A549 (cell line): ENCODE results near the gene GRK5. TPM values are rescaled to one million over a fixed set of nuclear protein-coding genes. Genes with fewer than 3 reads are reported as not detected.

ENCODE experiments used
- ATAC-seq, 2 experiments: fragments of 200-7000 bp in 1 of 2; fragments of >200 bp in 1 of 2; cut with Nextera tagmentation in 1 of 2; cut with Tn5 transposase in 1 of 2; 3 replicates each; pipeline versions ENCODE4 v1.8.0 to v1.9.1; 2018 to 2020; ENCODE audit warnings: mild to moderate bottlenecking in 1 of 2, moderate library complexity in 1 of 2
- CTCF ChIA-PET: fragments of 300-600 bp; sonication (Branson Sonifier 250); formaldehyde crosslinking; extraction: SDS; loops from one replicate; lab custom pipeline; 2021; ENCODE audit warnings: antibody characterized with exemption, inconsistent platforms; lab: Yijun Ruan, JAX
- POLR2A ChIA-PET: fragments of 350-600 bp; formaldehyde crosslinking; extraction: SDS; loops from one replicate; lab custom pipeline; 2021; ENCODE audit warnings: antibody characterized with exemption, inconsistent platforms; lab: Yijun Ruan, JAX
- DNase-seq, 2 experiments: peaks; one replicate each; pipeline versions ENCODE4 v3.0.0 to v3.0.0-alpha.2; 2011 to 2016; ENCODE audit warnings: low read depth in 1 of 2, low spot score in 1 of 2
- FAIRE-seq: peaks from 2 replicates; lab custom pipeline; 2011; peaks lifted over from hg19 to GRCh38; lab: Jason Lieb, UNC
- H3K27ac ChIP-seq, 2 experiments: fragments of >200 bp; sonication (Bioruptor Twin); formaldehyde crosslinking; 3 replicates each; pipeline ENCODE4 v1.5.1; 2016 to 2017
- H3K4me1 ChIP-seq: fragments of >200 bp; sonication (Bioruptor Twin); formaldehyde crosslinking; 3 replicates; pipeline ENCODE4 v1.6.1; 2016
- H3K4me2 ChIP-seq: fragments of >200 bp; sonication (Bioruptor Twin); formaldehyde crosslinking; 3 replicates; pipeline ENCODE4 v1.6.1; 2016
- H3K4me3 ChIP-seq: fragments of >200 bp; sonication (Bioruptor Twin); formaldehyde crosslinking; 3 replicates; pipeline ENCODE4 v1.5.1; 2016
- H3K9me3 ChIP-seq: fragments of >200 bp; sonication (Bioruptor Twin); formaldehyde crosslinking; 3 replicates; pipeline ENCODE4 v1.6.1; 2016
- CBX2 ChIP-seq: fragments of 200-600 bp; sonication (generic); IDR thresholded peaks from 2 replicates; pipeline ENCODE4 v1.6.1; 2016; ENCODE audit warnings: low read depth, mild to moderate bottlenecking, borderline replicate concordance
- CHD2 ChIP-seq: fragments of 150-350 bp; IDR thresholded peaks from 2 replicates; pipeline ENCODE4 v1.6.1; 2014; ENCODE audit warnings: low read length; ENCODE audit not compliant: partially characterized antibody
- CHD4 ChIP-seq: fragments of 200-600 bp; sonication (generic); IDR thresholded peaks from 2 replicates; pipeline ENCODE4 v1.6.1; 2016; ENCODE audit warnings: antibody characterized with exemption, mild to moderate bottlenecking, borderline replicate concordance
- EHMT2 ChIP-seq: fragments of 200-600 bp; sonication (generic); IDR thresholded peaks from 2 replicates; pipeline ENCODE4 v1.6.1; 2016; ENCODE audit warnings: antibody characterized with exemption, low read depth, mild to moderate bottlenecking, moderate library complexity
- ESRRA ChIP-seq: fragments of 150-350 bp; IDR thresholded peaks from 2 replicates; pipeline ENCODE4 v1.6.1; 2014; ENCODE audit warnings: mild to moderate bottlenecking, low read length, borderline replicate concordance
- FOXS1 ChIP-seq: fragments of 250-450 bp; sonication (Bioruptor Pico); IDR thresholded peaks from 2 replicates; pipeline ENCODE4 v1.5.0; 2020; ENCODE audit warnings: mild to moderate bottlenecking, moderate library complexity
- HDAC2 ChIP-seq: fragments of 200-600 bp; sonication (generic); IDR thresholded peaks from 2 replicates; pipeline ENCODE4 v1.6.1; 2016
- JUN ChIP-seq, 2 experiments: fragments of >200 bp; sonication (Bioruptor Twin); formaldehyde crosslinking; IDR thresholded peaks; 2 replicates in 1 of 2; 3 replicates in 1 of 2; pipeline ENCODE4 v1.6.1; 2016 to 2017
- KDM1A ChIP-seq: fragments of 200-600 bp; sonication (generic); IDR thresholded peaks from 2 replicates; pipeline ENCODE4 v1.6.1; 2016; ENCODE audit warnings: low read depth, mild to moderate bottlenecking
- NPAS2 ChIP-seq: fragments of 250-450 bp; sonication (Bioruptor Pico); IDR thresholded peaks from 2 replicates; pipeline ENCODE4 v1.8.0; 2022; ENCODE audit warnings: mild to moderate bottlenecking, moderate library complexity, borderline replicate concordance
- NR3C1 ChIP-seq: fragments of >200 bp; sonication (Bioruptor Twin); formaldehyde crosslinking; IDR thresholded peaks from 3 replicates; pipeline ENCODE4 v1.6.1; 2017
- TP53 ChIP-seq: fragments of 250-450 bp; sonication (Bioruptor Pico); IDR thresholded peaks from 2 replicates; pipeline ENCODE4 v1.5.0; 2021; ENCODE audit warnings: mild to moderate bottlenecking, moderate library complexity
- ZC3H11A ChIP-seq: fragments of 450-650 bp; IDR thresholded peaks from 2 replicates; pipeline ENCODE4 v1.6.1; 2014; ENCODE audit warnings: antibody characterized with exemption, mild to moderate bottlenecking
- WGBS: methylation state at CpG from one replicate; pipeline ENCODE4 v1.1.6; 2017; ENCODE audit errors: missing lambda C conversion rate; 5-methylcytosine and 5-hydroxymethylcytosine counted together
- polyA plus RNA-seq, 4 experiments: library from polyadenylated mRNA; depleted of rRNA in 3 of 4; stranded (reverse); fragments of >200 nt; fragmentation: RNase III in 1 of 4; extraction: RNeasy Plus Mini Kit Qiagen cat#74134 plus additional on column Dnase treatment in 1 of 4; gene quantifications; 2 replicates in 3 of 4; 3 replicates in 1 of 4; pipeline ENCODE4 v1.2.3, GENCODE V29; 2011 to 2017
- TF ChIP-seq, protein P1 (sequence below): fragments of 200-600 bp; sonication (generic); IDR thresholded peaks from 2 replicates; pipeline ENCODE4 v1.6.1; 2016; ENCODE audit warnings: antibody characterized with exemption, mild to moderate bottlenecking, moderate library complexity
- TF ChIP-seq, protein P2 (sequence below): fragments of 150-350 bp; IDR thresholded peaks from 2 replicates; pipeline ENCODE4 v1.6.1; 2014; ENCODE audit warnings: low read depth, mild to moderate bottlenecking, low read length
- TF ChIP-seq, protein P3 (sequence below): fragments of 250-450 bp; sonication (Bioruptor Pico); IDR thresholded peaks from 2 replicates; pipeline ENCODE4 v1.5.0; 2021; ENCODE audit warnings: mild to moderate bottlenecking, moderate library complexity, borderline replicate concordance
- TF ChIP-seq, protein P4 (sequence below): IDR thresholded peaks from 2 replicates; pipeline ENCODE4 v1.6.1; 2012; ENCODE audit warnings: low read depth, borderline replicate concordance

GRK5 gene
- polyA plus RNA-seq, 2 of the 4 experiments (the other 2 are of a cell fraction): 5.0 to 7.9 TPM

DNA sequence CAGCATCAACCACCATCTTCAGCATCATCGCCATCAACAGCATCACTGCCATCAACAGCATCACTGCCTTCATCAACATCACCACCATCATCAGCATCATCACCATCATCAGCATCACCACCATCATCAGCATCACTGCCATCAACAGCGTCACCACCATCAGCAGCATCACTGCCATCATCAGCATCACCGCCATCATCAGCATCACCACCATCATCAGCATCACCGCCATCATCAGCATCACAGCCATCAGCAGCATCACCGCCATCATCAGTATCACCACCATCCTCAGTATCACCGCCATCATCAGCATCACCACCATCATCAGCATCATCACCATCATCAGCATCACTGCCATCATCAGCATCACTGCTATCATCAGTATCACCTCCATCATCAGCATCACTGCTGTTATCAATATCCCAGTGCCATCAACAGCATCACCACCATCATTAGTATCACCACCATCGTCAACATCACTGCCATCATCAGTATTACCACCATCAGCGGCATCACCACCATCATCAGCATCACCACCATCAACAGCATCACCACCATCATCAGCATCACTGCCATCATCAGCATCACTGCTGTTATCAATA, 220.0 kb downstream of the GRK5 start:
- Histone ChIP-seq H3K4me2 (no peak overlapping the region), H3K4me3 (no peak overlapping the region), H3K27ac (no peak overlapping the region), H3K4me1 (no peaks in the 10 kb centered on the region), H3K9me3 (no peaks in the 10 kb centered on the region)
- 88% methylated on average over 8 of the region's 8 CpGs for WGBS
- POLR2A ChIA-PET: no interaction called here
- CTCF ChIA-PET: interaction anchor here (4.9 kb wide), 1 partner anchor 221 kb away, joined by 26 read pairs; the partner anchor contains the start of gene GRK5
- no peak for ATAC-seq
- TF ChIP-seq FOXS1 (CRISPR knock-in tag) (no peak), CHD4 (no peak), CHD2 (no peak), NPAS2 (no peak), KDM1A (no peak), TP53 (CRISPR knock-in tag) (no peak), CBX2 (no peak), ZC3H11A (no peak), ESRRA (no peak), EHMT2 (no peak), HDAC2 (no peak), NR3C1 (no peak), JUN (IDR thresholded peaks at IDR 0.05) (no peak)
- TF ChIP-seq, protein P1, sequence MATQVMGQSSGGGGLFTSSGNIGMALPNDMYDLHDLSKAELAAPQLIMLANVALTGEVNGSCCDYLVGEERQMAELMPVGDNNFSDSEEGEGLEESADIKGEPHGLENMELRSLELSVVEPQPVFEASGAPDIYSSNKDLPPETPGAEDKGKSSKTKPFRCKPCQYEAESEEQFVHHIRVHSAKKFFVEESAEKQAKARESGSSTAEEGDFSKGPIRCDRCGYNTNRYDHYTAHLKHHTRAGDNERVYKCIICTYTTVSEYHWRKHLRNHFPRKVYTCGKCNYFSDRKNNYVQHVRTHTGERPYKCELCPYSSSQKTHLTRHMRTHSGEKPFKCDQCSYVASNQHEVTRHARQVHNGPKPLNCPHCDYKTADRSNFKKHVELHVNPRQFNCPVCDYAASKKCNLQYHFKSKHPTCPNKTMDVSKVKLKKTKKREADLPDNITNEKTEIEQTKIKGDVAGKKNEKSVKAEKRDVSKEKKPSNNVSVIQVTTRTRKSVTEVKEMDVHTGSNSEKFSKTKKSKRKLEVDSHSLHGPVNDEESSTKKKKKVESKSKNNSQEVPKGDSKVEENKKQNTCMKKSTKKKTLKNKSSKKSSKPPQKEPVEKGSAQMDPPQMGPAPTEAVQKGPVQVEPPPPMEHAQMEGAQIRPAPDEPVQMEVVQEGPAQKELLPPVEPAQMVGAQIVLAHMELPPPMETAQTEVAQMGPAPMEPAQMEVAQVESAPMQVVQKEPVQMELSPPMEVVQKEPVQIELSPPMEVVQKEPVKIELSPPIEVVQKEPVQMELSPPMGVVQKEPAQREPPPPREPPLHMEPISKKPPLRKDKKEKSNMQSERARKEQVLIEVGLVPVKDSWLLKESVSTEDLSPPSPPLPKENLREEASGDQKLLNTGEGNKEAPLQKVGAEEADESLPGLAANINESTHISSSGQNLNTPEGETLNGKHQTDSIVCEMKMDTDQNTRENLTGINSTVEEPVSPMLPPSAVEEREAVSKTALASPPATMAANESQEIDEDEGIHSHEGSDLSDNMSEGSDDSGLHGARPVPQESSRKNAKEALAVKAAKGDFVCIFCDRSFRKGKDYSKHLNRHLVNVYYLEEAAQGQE: no peak
- TF ChIP-seq, protein P2, sequence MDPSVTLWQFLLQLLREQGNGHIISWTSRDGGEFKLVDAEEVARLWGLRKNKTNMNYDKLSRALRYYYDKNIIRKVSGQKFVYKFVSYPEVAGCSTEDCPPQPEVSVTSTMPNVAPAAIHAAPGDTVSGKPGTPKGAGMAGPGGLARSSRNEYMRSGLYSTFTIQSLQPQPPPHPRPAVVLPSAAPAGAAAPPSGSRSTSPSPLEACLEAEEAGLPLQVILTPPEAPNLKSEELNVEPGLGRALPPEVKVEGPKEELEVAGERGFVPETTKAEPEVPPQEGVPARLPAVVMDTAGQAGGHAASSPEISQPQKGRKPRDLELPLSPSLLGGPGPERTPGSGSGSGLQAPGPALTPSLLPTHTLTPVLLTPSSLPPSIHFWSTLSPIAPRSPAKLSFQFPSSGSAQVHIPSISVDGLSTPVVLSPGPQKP: no peak
- TF ChIP-seq, protein P3, sequence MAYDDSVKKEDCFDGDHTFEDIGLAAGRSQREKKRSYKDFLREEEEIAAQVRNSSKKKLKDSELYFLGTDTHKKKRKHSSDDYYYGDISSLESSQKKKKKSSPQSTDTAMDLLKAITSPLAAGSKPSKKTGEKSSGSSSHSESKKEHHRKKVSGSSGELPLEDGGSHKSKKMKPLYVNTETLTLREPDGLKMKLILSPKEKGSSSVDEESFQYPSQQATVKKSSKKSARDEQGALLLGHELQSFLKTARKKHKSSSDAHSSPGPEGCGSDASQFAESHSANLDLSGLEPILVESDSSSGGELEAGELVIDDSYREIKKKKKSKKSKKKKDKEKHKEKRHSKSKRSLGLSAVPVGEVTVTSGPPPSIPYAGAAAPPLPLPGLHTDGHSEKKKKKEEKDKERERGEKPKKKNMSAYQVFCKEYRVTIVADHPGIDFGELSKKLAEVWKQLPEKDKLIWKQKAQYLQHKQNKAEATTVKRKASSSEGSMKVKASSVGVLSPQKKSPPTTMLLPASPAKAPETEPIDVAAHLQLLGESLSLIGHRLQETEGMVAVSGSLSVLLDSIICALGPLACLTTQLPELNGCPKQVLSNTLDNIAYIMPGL (CRISPR knock-in tag): no peak
- TF ChIP-seq, protein P4, sequence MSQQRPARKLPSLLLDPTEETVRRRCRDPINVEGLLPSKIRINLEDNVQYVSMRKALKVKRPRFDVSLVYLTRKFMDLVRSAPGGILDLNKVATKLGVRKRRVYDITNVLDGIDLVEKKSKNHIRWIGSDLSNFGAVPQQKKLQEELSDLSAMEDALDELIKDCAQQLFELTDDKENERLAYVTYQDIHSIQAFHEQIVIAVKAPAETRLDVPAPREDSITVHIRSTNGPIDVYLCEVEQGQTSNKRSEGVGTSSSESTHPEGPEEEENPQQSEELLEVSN: no peak
- DNase-seq: no peak
- FAIRE-seq: no peak

DNA sequence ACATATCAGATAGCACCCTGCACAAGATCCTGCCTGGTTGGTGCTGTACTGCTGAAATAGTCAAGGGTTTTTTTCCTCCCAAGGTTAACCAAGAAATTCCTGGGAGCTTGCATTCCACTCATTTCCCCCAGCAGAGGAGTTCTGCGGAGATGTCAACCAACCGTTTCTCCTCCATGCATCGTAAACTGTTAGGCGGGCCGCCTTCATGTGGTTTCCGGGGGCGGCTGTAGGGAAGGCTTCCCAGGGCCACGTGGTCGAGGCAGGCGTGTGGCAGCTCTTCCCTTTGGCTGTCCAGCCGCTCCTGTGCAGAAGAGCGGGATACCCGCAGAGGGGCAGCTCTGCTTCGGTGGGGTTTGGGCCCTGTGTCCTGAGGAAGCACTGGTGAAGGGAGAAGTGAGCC, 221.4 kb downstream of the GRK5 start:
- no peak overlapping the region for H3K4me2 ChIP-seq
- no peaks in the 10 kb centered on the region for H3K9me3 ChIP-seq
- POLR2A ChIA-PET: no interaction called here
- no peak for FAIRE-seq
- DNase-seq: no peak
- no peak overlapping the region for H3K4me3 ChIP-seq
- no peak for ATAC-seq
- 92% methylated on average over 14 of the region's 14 CpGs for WGBS
- no peaks in the 10 kb centered on the region for H3K4me1 ChIP-seq
- TF ChIP-seq NR3C1: no peak
- H3K27ac ChIP-seq: no peak overlapping the region
- CTCF ChIA-PET: interaction anchor here (1.3 to 4.9 kb wide), 7 partner anchors 9 to 230 kb away, joined by 3 to 26 read pairs (median 10); partner anchors contain the start of gene GRK5
